HEK293 (cell line): ENCODE measurements around the gene ARHGAP4.

Experiments
- BCL11A ChIP-seq: fragments of 450-650 bp; formaldehyde crosslinking; IDR thresholded peaks from 2 replicates; pipeline ENCODE4 v1.5.1; 2016; ENCODE audit warnings: low read depth, missing biosample characterization, missing genetic modification characterization
- BCL11B ChIP-seq: fragments of 450-650 bp; formaldehyde crosslinking; IDR thresholded peaks from 2 replicates; pipeline ENCODE4 v1.5.1; 2016; ENCODE audit warnings: low read depth, missing biosample characterization, missing genetic modification characterization
- EGR2 ChIP-seq: fragments of 450-650 bp; formaldehyde crosslinking; IDR thresholded peaks from 2 replicates; pipeline ENCODE4 v1.5.1; 2016; ENCODE audit warnings: low read depth, missing biosample characterization, missing genetic modification characterization
- GLI2 ChIP-seq: fragments of 450-650 bp; formaldehyde crosslinking; IDR thresholded peaks from 2 replicates; pipeline ENCODE4; 2017; ENCODE audit warnings: missing biosample characterization, missing genetic modification characterization, low read depth, borderline replicate concordance
- GLIS2 ChIP-seq: fragments of 450-650 bp; formaldehyde crosslinking; IDR thresholded peaks from 2 replicates; pipeline ENCODE4 v1.5.1; 2016; ENCODE audit warnings: missing biosample characterization, missing genetic modification characterization
- KLF1 ChIP-seq: fragments of 450-650 bp; formaldehyde crosslinking; IDR thresholded peaks from 2 replicates; pipeline ENCODE4 v1.5.1; 2016; ENCODE audit warnings: missing biosample characterization, missing genetic modification characterization
- KLF17 ChIP-seq: fragments of 450-650 bp; formaldehyde crosslinking; IDR thresholded peaks from 2 replicates; pipeline ENCODE4 v1.5.1; 2016; ENCODE audit warnings: missing biosample characterization, missing genetic modification characterization
- RBAK ChIP-seq: fragments of 450-650 bp; formaldehyde crosslinking; IDR thresholded peaks from 2 replicates; pipeline ENCODE4 v1.5.1; 2016; ENCODE audit warnings: missing biosample characterization, missing genetic modification characterization
- SP2 ChIP-seq: fragments of 450-650 bp; formaldehyde crosslinking; IDR thresholded peaks from 2 replicates; pipeline ENCODE4 v1.5.1; 2016; ENCODE audit warnings: missing biosample characterization, missing genetic modification characterization
- WT1 ChIP-seq: fragments of 450-650 bp; formaldehyde crosslinking; IDR thresholded peaks from 2 replicates; pipeline ENCODE4 v1.5.1; 2016; ENCODE audit warnings: missing biosample characterization, missing genetic modification characterization
- ZBTB11 ChIP-seq: fragments of 450-650 bp; formaldehyde crosslinking; conservative IDR thresholded peaks from 2 replicates; pipeline ENCODE4 v1.5.1; 2016; ENCODE audit warnings: low read depth, missing biosample characterization, missing genetic modification characterization
- ZBTB6 ChIP-seq: fragments of 450-650 bp; formaldehyde crosslinking; IDR thresholded peaks from 2 replicates; pipeline ENCODE4 v1.5.1; 2017; ENCODE audit warnings: missing biosample characterization, missing genetic modification characterization
- ZBTB7A ChIP-seq: fragments of 450-650 bp; formaldehyde crosslinking; IDR thresholded peaks from 2 replicates; pipeline ENCODE4 v1.5.1; 2016; ENCODE audit warnings: low read depth, missing biosample characterization, missing genetic modification characterization
- ZFHX2 ChIP-seq: fragments of 450-650 bp; formaldehyde crosslinking; conservative IDR thresholded peaks from 2 replicates; pipeline ENCODE4 v1.5.1; 2016; ENCODE audit warnings: missing biosample characterization, missing genetic modification characterization
- ZFP37 ChIP-seq: fragments of 450-650 bp; formaldehyde crosslinking; IDR thresholded peaks from 2 replicates; pipeline ENCODE4 v1.5.1; 2016; ENCODE audit warnings: missing biosample characterization, missing genetic modification characterization
- ZNF114 ChIP-seq: fragments of 450-650 bp; formaldehyde crosslinking; IDR thresholded peaks from 2 replicates; pipeline ENCODE4 v1.5.0; 2017; ENCODE audit warnings: missing biosample characterization, missing genetic modification characterization
- ZNF155 ChIP-seq: fragments of 450-650 bp; formaldehyde crosslinking; IDR thresholded peaks from 2 replicates; pipeline ENCODE4 v1.5.1; 2016; ENCODE audit warnings: missing biosample characterization, missing genetic modification characterization
- ZNF19 ChIP-seq: fragments of 450-650 bp; formaldehyde crosslinking; IDR thresholded peaks from 2 replicates; pipeline ENCODE4; 2016; ENCODE audit warnings: missing biosample characterization, missing genetic modification characterization, low read depth
- ZNF221 ChIP-seq: fragments of 450-650 bp; formaldehyde crosslinking; IDR thresholded peaks from 2 replicates; pipeline ENCODE4 v1.5.1; 2017; ENCODE audit warnings: missing biosample characterization, missing genetic modification characterization, borderline replicate concordance
- ZNF274 ChIP-seq, 2 experiments: fragments of 200-500 bp in 1 of 2; fragments of 450-650 bp in 1 of 2; sonication (Bioruptor generic) in 1 of 2; formaldehyde crosslinking in 1 of 2; IDR thresholded peaks; 2 replicates each; pipeline versions ENCODE4 v1.5.1 to v1.6.1; 2014 to 2016; ENCODE audit warnings: borderline replicate concordance in 1 of 2, inconsistent platforms in 1 of 2, low read length in 1 of 2, missing biosample characterization in 1 of 2, missing genetic modification characterization in 1 of 2
- ZNF398 ChIP-seq: fragments of 450-650 bp; formaldehyde crosslinking; IDR thresholded peaks from 2 replicates; pipeline ENCODE4 v1.5.1; 2017; ENCODE audit warnings: missing biosample characterization, missing genetic modification characterization
- ZSCAN23 ChIP-seq: fragments of 450-650 bp; formaldehyde crosslinking; IDR thresholded peaks from 2 replicates; pipeline ENCODE4 v1.5.1; 2016; ENCODE audit warnings: missing biosample characterization, missing genetic modification characterization

The ARHGAP4 gene

GRCh38 chrX:153883163-153883843 lies 42.8 kb downstream of the ARHGAP4 start (continued):
- no peak for TF ChIP-seq ZBTB6 (tag by site-specific recombination)
- TF ChIP-seq ZSCAN23 (tag by site-specific recombination) = no peak
- peak; percentile 65 for TF ChIP-seq ZFHX2 (tag by site-specific recombination)
- no peak for TF ChIP-seq SP2 (tag by site-specific recombination)
- no peak for TF ChIP-seq ZBTB7A (tag by site-specific recombination)
- TF ChIP-seq BCL11A = no peak
- peak; percentile 63; the same call in 1 of the 2 replicates for TF ChIP-seq GLIS2 (tag by site-specific recombination)
- TF ChIP-seq KLF1 (tag by site-specific recombination) = peak; percentile 82
- TF ChIP-seq ZNF221 (tag by site-specific recombination) = no peak
- TF ChIP-seq ZNF398 (tag by site-specific recombination) = no peak
- no peak for TF ChIP-seq ZNF114 (tag by site-specific recombination)
- TF ChIP-seq BCL11B (tag by site-specific recombination) = no peak
- no peak for TF ChIP-seq ZNF155
- no peak for TF ChIP-seq GLI2 (tag by site-specific recombination)
- peak; percentile 62 for TF ChIP-seq EGR2 (tag by site-specific recombination)
- TF ChIP-seq ZFP37 (tag by site-specific recombination) = no peak
- TF ChIP-seq ZBTB11 = no peak
- no peak for TF ChIP-seq RBAK (tag by site-specific recombination)
- no peak for TF ChIP-seq ZNF19 (tag by site-specific recombination)
- TF ChIP-seq KLF17 (tag by site-specific recombination) = 0 out of 2 replicates have a peak, but pooled peaks have one; percentile 65
- no peak for TF ChIP-seq ZNF274 (IDR thresholded peaks at IDR 0.05; ENCODE audit: low read length)
- TF ChIP-seq ZNF274 (tag by site-specific recombination; IDR thresholded peaks at IDR 0.05; ENCODE audit: borderline replicate concordance) = no peak
- 0 out of 2 replicates have a peak, but pooled peaks have one; percentile 20 for TF ChIP-seq WT1 (tag by site-specific recombination)
